Measurements from ENCODE around the gene PHACTR2.
"Not testable (repeated sequence)": the region's sequence is repeated elsewhere in the genome, so short reads cannot be mapped to it uniquely, and the experiment has no call there.

The PHACTR2 gene

DNA sequence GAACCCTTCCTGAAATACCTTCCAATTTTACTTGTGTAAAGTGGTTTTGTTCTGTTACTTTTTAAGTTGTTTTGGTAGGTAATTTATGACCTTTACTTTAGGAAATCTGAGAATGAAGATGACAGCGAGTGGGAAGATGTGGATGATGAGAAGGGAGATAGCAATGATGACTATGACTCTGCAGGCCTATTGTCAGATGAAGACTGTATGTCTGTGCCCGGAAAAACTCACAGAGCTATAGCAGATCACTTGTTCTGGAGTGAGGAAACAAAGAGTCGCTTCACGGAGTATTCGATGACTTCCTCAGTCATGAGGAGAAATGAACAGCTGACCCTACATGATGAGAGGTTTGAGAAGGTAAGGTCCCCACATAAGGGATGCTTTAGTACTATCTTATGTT is 179.9 kb downstream of the PHACTR2 start:
- DNase-seq (ENCODE audit: low read depth in 2 of 2, low spot score in 1 of 2) = no peak

DNA sequence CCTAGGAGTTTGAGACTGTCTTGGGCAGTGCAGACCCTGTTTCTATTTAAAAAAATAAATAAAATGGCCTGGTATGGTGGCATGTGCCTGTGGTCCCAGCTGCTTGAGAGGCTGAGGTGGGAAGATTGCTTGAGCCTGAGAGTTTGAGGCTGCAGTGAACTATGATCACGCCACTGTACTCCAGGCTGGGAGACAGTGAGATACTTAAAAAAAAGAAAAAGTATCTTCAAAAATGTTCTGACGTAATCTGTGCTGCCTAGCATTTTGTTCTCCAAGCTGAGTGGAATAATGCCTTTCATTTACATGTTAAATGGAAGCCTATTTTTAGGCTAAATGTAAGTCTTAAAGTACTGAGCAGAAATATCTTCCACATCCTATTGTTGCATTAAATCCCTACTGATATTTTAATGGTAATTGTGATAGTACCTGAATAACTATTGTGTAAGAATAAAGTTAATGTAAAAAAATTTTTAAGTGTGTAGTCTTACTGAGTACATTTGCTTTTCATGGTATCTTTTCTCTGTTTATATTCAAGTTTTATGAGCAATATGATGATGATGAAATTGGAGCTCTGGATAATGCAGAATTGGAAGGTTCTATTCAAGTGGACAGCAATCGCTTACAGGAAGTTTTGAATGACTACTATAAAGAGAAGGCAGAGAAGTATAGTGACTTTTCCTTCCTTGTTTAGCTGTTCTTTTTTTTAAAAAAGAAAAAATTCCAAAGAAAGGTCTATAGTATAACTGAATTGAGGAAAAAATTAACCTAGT is 182.3 kb downstream of the PHACTR2 start:
- DNase-seq (ENCODE audit: low read depth in 2 of 2, low spot score in 1 of 2) = no peak

DNA sequence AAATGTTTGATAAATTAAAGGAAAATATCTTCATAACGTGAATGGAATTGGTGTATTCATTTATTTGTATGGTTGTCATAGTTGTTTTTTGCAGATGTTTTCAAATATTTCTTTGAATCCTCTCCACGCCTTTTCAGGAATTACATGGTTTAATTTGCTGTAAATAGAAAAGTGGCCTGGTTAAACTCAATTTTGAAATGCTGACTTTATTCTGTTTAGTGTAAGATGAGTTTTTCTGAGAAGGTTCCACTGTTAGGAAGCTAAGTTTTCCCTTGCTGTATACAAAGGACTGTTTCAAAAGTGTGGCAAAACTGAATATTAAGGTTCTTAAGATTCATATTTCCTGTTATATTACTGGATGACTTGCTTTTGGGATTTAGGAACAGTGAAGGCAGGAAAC is 186.0 kb downstream of the PHACTR2 start:
- no peak for DNase-seq (ENCODE audit: low read depth in 2 of 2, low spot score in 1 of 2)

- no peak for DNase-seq (ENCODE audit: low read depth in 2 of 2, low spot score in 1 of 2)
Observed at GRCh38 chr6:143864234-143864633, 186.5 kb downstream of the PHACTR2 start, which contains the start of gene ZC2HC1B. Gene ZC2HC1B, plus strand, starts transcription at chr6:143864474. Its CDS starts 66 bp downstream, at chr6:143864540.

DNA sequence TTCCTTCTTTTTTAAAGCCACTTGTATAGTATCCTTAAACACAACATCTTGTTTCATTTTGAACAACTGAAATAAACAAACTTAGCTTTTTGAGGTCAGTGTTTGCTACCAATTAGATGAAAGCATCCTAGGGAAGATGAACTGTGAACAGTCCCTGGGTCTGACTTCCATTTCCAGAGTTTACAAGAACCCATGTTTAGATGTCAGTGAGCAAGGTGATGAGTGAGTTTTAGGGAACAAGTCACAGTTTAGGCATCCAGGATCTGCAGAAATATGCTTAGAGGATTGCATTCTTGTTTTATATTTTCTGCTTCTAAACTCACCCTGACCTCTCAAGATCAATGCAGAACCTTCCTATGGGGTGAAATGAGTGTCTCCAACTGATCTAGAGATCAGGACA is 189.5 kb downstream of the PHACTR2 start:
- no peak for DNase-seq (ENCODE audit: low read depth in 2 of 2, low spot score in 1 of 2)

- DNase-seq (ENCODE audit: low read depth in 2 of 2, low spot score in 1 of 2) = not testable (repeated sequence)
Observed at GRCh38 chr6:143868808-143869207, 191.0 kb downstream of the PHACTR2 start.

- DNase-seq (ENCODE audit: low read depth in 2 of 2, low spot score in 1 of 2) = not testable (repeated sequence)
Observed at GRCh38 chr6:143871202-143871730, 193.5 kb downstream of the PHACTR2 start.

DNA sequence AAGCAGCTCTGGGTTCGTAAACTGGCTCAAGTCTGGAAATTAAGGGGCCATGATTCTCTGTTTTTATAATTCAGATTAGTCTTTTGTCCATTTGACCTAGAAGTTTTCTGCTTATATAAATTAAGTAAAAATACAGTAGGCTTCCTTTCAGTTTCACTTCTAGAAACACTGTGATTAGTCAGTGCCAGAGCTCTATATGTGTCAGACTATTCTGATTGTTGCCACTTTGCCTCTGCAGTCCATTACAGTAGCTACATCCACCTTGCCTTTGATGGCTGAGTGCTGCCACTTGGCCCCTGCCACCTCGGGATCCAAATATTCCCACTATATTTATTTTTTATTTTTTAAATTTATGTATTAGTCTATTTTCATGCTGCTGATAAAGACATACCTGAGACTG is 194.4 kb downstream of the PHACTR2 start:
- no peak for DNase-seq (ENCODE audit: low read depth in 2 of 2, low spot score in 1 of 2)

GRCh38 chr6:143873600-143873999 is 195.8 kb downstream of the PHACTR2 start:
- not testable (repeated sequence) for DNase-seq (ENCODE audit: low read depth in 2 of 2, low spot score in 1 of 2)

DNA sequence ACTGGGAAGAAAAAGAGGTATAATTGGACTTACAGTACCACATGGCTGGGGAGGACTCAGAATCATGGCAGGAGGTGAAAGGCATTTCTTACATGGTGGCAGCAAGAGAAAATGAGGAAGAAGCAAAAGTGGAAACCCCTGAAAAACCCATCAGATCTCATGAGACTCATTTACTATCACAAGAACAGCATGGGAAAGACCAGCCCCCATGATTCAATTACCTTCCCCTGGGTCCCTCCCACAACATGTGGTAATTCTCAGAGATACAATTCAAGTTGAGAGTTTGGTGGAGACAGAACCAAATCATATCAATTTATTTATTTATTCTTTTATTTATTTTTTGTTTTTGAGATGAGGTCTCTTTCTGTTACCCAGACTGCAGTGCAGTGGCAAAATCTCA is 196.7 kb downstream of the PHACTR2 start:
- not testable (repeated sequence) for DNase-seq (ENCODE audit: low read depth in 2 of 2, low spot score in 1 of 2)

DNA sequence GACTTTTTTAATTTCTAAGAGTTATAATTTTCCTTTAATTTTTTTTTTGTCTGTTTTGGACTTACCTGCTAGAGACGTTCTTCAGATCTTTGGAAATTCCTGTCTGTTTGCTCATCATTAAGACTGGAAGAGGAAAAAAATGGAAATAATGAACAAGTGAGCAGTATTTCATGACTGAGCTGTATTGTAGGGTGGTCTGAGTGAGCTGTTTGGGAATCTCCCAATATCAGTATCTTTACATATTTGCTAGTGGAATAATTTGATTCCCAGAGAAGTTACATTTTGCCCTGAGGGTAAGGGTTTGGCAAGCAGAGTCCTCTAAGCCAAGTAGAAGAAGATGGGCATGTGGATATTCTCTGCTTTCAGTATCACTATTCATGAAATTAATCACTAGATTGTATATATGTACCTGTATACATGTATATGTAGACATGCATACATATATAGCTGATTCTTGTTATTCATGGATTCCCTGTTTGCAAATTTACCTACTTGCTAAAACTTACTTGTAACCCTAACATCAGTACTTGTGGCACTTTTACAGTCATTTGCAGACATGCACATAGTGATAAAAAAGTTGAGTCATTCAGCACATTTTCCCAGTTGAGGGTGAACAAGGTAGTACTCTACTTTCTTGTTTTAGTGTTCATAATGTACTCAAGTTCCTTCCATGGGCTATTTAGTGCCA is 200.0 kb downstream of the PHACTR2 start:
- no peak for DNase-seq (ENCODE audit: low read depth in 2 of 2, low spot score in 1 of 2)

DNA sequence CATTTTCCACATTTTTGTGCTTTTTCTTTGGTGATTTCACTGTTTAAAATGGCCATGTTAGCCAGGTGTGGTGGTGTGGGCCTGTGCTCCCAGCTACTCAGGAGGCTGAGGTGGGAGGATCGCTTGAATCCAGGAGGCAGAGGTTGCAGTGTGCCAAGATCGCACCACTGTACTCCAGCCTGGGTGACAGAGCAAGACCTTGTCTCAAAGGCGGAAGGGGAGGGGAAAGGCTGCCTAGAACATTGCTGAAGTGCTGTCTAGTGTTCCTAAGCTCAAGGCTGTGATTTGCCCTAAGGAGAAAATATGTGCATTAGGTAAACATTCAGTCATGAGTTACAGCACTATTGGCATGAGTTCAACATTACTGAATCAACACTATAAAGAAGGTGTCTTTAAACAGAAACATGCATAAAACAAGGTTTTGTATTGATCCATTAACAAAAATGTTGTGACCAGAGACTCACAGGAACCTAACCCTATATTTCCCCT is 200.6 kb downstream of the PHACTR2 start:
- no peak for DNase-seq (ENCODE audit: low read depth in 2 of 2, low spot score in 1 of 2)

DNA sequence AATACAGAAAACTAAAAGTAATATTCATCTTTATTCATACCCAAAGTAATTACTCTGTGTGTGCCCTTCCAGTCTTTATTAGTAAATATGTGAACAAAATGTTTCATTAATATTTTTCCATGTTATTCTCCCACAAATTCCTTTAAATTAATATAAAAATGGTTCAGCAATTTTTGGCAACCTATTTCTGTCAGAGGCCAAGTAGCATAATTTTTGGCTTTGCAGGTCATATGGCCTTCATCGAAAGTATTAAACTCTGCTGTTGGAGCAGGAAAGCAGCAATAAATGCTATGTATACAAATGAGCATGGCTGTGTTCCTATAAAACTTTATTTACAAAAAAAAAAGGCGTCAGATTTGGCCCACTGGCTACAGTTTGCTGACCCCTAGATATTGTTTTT is 202.6 kb downstream of the PHACTR2 start:
- no peak for DNase-seq (ENCODE audit: low read depth in 2 of 2, low spot score in 1 of 2)

All from stimulated activated CD8-positive, alpha-beta memory T cell treated with anti-CD3 and anti-CD28 coated beads, Interleukin-4, amount 100 ng/mL, for 1 hour (primary cell).